AG09319 (cell line): ENCODE results near the gene REPS2.

Source experiments
- DNase-seq: peaks from one replicate; pipeline ENCODE4 v3.0.0-alpha.2; 2010; ENCODE audit warnings: low read depth; ENCODE audit errors: extremely low read depth
- TF ChIP-seq, protein P1 (sequence below): IDR thresholded peaks from 2 replicates; pipeline ENCODE4 v1.5.1; 2011; ENCODE audit warnings: low read depth, mild to moderate bottlenecking, inconsistent platforms, low read length, moderate library complexity

The REPS2 gene

DNA sequence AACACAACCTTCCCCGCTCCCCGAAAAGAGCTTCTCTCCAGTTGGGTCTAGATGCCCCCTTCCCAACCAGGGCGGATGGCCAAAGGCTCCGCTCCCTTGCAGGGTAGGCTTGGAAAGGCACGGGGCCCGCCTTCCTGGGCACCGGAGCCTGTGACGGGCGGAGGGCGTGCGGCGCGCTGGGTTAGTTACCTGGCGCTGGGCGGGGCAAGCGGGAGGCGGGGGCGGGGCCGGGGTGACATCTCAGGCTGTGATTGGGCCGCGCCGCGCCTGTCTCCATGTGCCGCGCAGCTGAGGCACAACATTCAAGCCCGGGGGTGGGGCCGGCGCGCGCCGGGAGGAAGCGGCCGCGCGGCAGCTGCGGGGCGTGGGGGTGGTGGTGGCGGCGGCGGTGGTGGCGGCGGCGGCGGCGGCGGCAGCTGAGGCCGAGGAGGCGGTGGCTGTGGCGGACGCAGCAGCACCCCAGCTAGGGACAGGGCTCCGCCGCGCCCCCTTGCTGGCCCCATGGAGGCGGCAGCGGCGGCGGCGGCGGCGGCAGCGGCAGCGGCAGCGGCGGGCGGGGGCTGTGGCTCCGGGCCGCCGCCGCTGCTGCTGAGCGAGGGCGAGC is at the start of gene REPS2:
Gene REPS2 (plus strand): TSS at position 298 of the 604 bp plus-strand sequence. CDS start 204 bp downstream, at position 502.
- TF ChIP-seq, protein P1, sequence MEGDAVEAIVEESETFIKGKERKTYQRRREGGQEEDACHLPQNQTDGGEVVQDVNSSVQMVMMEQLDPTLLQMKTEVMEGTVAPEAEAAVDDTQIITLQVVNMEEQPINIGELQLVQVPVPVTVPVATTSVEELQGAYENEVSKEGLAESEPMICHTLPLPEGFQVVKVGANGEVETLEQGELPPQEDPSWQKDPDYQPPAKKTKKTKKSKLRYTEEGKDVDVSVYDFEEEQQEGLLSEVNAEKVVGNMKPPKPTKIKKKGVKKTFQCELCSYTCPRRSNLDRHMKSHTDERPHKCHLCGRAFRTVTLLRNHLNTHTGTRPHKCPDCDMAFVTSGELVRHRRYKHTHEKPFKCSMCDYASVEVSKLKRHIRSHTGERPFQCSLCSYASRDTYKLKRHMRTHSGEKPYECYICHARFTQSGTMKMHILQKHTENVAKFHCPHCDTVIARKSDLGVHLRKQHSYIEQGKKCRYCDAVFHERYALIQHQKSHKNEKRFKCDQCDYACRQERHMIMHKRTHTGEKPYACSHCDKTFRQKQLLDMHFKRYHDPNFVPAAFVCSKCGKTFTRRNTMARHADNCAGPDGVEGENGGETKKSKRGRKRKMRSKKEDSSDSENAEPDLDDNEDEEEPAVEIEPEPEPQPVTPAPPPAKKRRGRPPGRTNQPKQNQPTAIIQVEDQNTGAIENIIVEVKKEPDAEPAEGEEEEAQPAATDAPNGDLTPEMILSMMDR, result no peak
- DNase-seq, result peak; percentile 0

DNA sequence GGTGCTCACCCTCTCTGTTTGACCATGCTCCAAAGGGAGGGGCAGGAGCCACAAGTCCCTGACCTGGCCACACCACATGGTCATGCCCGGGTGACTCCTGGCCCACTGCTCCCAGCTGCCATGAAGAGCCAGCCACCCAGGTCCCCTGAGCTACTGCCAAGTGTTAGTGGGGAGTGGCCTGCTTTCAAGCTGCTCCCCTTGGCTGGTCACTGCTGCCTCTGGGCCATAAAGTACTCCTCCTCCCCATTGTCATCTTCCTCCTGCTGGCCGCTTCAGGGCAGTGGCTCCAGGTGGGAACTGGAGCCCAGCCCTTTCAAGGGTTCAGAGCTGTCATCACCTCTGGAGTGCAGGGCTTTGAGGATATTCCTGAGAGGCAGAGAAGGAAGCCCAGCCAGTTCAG is 49.0 kb upstream of the REPS2 start:
- no peak for DNase-seq
- TF ChIP-seq, protein P1, result no peak

DNA sequence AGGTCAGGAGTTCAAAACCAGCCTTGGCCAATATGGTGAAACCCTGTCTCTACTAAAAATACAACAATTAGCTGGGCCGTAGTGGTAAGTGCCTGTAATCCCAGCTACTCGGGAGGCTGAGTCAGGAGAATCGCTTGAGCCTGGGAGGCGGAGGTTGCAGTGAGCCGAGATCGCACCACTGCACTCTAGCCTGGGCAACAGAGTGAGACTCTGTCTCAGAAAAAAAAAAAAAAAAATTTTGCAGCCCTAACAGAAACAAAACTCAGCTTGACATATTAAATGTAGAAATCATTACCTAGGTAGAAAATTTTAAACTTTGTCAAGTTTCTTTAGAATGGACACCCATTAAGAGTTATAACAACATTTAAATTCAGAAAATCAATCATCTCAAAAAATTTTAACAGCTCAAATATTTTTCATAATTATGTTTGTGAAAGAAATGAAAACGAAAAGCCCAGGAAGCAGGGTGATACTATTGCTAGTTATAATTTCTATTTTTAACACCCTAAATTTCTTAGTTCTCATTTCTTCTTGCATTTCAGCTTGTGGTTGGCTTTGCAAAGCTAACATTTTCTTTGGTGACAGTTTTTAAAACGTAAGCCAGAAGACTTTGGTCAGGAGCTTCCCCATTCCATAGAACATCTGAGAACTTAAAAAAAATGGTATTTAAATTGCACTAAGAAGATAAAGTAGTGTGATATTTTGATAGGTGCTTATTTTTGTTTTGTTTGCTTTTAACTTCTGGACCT is 43.0 kb upstream of the REPS2 start:
- DNase-seq, result no peak
- TF ChIP-seq, protein P1, result no peak

DNA sequence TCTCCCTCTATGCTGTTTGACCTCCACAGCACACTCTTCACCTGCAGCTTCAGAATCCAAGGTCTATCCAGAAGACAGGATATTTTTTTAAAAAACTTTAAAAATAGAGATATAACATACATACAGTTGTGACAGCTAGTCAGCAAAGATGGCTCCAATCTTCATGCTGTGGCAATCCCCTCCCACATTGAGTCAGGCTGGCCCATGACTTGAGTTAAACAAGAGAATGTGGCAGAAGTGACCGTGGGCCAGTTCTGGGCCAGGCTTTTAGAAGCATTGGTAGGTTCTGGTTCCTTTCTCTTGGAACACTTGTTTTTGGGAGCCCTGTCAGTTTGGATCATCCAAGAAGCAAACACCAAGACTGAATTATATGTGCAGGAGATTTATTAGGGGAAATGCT is 36.1 kb upstream of the REPS2 start:
- TF ChIP-seq, protein P1, result no peak
- no peak for DNase-seq

DNA sequence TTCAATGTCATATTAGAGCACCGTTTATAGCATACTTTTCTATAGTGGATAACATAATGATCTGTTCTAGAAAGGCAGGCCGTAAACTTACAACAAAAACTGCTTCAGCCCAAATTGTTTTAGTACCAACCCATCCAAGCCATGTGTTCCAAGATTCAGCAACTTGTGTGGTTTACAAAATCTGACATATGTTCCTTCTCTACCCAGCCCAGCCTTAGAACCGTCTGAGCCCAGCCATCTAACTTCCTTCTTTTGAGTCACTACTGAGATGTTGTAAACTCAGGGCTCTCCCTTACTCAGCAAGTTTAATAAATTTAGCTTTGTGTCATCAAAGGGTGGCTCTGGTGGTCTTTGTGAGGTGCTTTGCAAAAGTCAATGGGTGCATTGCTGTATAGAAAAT is 32.4 kb upstream of the REPS2 start:
- DNase-seq, result no peak
- TF ChIP-seq, protein P1, result no peak

DNA sequence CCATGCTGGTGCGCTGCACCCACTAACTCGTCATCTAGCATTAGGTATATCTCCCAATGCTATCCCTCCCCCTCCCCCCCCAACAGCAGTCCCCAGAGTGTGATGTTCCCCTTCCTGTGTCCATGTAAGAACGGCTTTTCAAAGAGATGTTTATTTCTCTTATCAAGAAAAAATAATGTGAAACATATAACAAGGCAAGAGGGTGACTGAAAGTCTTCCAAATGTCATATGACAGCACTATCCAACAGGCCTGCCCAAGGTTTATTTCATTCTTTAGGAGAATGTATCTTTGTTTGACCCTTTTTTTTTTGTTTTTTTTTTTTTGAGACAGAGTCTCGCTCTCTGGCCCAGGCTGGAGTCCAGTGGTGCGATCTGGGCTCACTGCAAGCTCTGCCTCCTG is 29.9 kb upstream of the REPS2 start:
- TF ChIP-seq, protein P1, result no peak
- no peak for DNase-seq

DNA sequence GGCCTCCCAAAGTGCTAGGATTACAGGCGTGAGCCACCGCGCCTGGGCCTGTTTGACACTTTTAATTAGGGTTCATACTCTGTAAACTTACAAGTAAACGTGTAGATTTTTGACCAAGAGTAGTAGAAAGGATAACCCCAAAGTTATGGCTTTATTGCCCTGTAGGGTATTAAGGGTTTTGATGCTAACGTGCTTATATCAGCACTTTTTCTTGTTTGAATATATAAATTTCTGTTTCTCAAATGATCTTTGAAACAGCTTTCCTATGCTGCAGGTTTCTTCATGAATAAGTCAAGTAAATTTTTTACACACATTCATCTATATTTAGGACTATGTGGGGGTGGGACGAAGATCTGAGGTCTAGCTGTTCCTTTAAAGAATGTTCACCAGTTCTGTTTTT is 29.3 kb upstream of the REPS2 start:
- TF ChIP-seq, protein P1, result no peak
- no peak for DNase-seq
